Measurements from ENCODE around the gene PRR15L.
"Not testable (repeated sequence)": the region's sequence is repeated elsewhere in the genome, so short reads cannot be mapped to it uniquely, and the experiment has no call there.

The PRR15L gene

GRCh38 chr17:47945529-47946508, 11.9 kb downstream of the PRR15L start:
- Mint-ChIP-seq H3K36me3 (peaks cover 27 to 68% of the 10 kb centered on the region in 2 donors), H3K4me3 (no peak overlapping the region), H3K27me3 (no peaks in the 10 kb centered on the region), H3K27ac (peak overlapping the region; percentile 20), H3K9me3 (peaks cover 4% of the 10 kb centered on the region in 2 donors), H3K4me1 (peaks cover 50 to 75% of the 10 kb centered on the region in 2 donors)
- ATAC-seq (replicated peaks), result no peak
- DNase-seq, result no peak

- H3K4me3 Mint-ChIP-seq, result no peak overlapping the region
Measured at GRCh38 chr17:47945080-47945479, 12.6 kb downstream of the PRR15L start.

GRCh38 chr17:47942568-47942967, 15.1 kb downstream of the PRR15L start:
- ATAC-seq (replicated peaks) (no peak), DNase-seq (no peak)
- H3K4me3 Mint-ChIP-seq, result peak overlapping the region; percentile 91 to 93
- no peaks in the 10 kb centered on the region for H3K27me3 Mint-ChIP-seq
- H3K9me3 Mint-ChIP-seq, result peaks cover 5% of the 10 kb centered on the region in 2 donors
- peaks cover 44 to 72% of the 10 kb centered on the region in 2 donors for H3K4me1 Mint-ChIP-seq
- H3K36me3 Mint-ChIP-seq, result peaks cover 26 to 45% of the 10 kb centered on the region in 2 donors
- no peak overlapping the region for H3K27ac Mint-ChIP-seq

More at GRCh38 chr17:47945080-47945479, 12.6 kb downstream of the PRR15L start:
- Mint-ChIP-seq H3K27me3 (no peaks in the 10 kb centered on the region), H3K4me1 (peaks cover 54 to 81% of the 10 kb centered on the region in 2 donors), H3K27ac (peak overlapping the region; percentile 11), H3K36me3 (peaks cover 28 to 65% of the 10 kb centered on the region in 2 donors), H3K9me3 (peaks cover 5% of the 10 kb centered on the region in 2 donors)
- ATAC-seq (replicated peaks) (no peak), DNase-seq (no peak)

GRCh38 chr17:47942096-47942510, 15.6 kb downstream of the PRR15L start:
- H3K4me3 Mint-ChIP-seq, result peak overlapping the region; percentile 91 to 93
- H3K27ac Mint-ChIP-seq, result peak overlapping the region; percentile 96
- H3K9me3 Mint-ChIP-seq, result peaks cover 5% of the 10 kb centered on the region in 2 donors
- ATAC-seq (replicated peaks) (no peak), DNase-seq (no peak)
- peaks cover 26 to 41% of the 10 kb centered on the region in 2 donors for H3K36me3 Mint-ChIP-seq
- no peaks in the 10 kb centered on the region for H3K27me3 Mint-ChIP-seq
- H3K4me1 Mint-ChIP-seq, result peaks cover 44 to 70% of the 10 kb centered on the region in 2 donors

- Mint-ChIP-seq H3K27ac (peak within 1 kb of the TSS; percentile 96), H3K27me3 (no peaks in the 10 kb centered on the region), H3K4me3 (peak within 1 kb of the TSS; percentile 91 to 93), H3K4me1 (peaks cover 49 to 64% of the 10 kb centered on the region in 2 donors), H3K36me3 (peaks cover 21 to 40% of the 10 kb centered on the region in 2 donors), H3K9me3 (peaks cover 5% of the 10 kb centered on the region in 2 donors)
- ATAC-seq (replicated peaks) (peak; percentile 97 to 98), DNase-seq (peak; percentile 95)
Measured at GRCh38 chr17:47941246-47942095, 16.2 kb downstream of the PRR15L start, which contains the start of gene PNPO. Gene PNPO (plus strand): TSS chr17:47941571. CDS start chr17:47941676, 105 bp downstream.

- Mint-ChIP-seq H3K9me3 (peaks cover 5% of the 10 kb centered on the region in 2 donors), H3K27ac (no peak overlapping the region)
- ATAC-seq (replicated peaks), result no peak
Measured at GRCh38 chr17:47937941-47938340, 19.7 kb downstream of the PRR15L start.

GRCh38 chr17:47935961-47936360, 21.7 kb downstream of the PRR15L start:
- no peak overlapping the region for H3K4me3 Mint-ChIP-seq
- H3K36me3 Mint-ChIP-seq, result peaks cover 16 to 26% of the 10 kb centered on the region in 2 donors
- DNase-seq, result no peak
- H3K9me3 Mint-ChIP-seq, result peaks cover 2 to 3% of the 10 kb centered on the region in 2 donors
- H3K4me1 Mint-ChIP-seq, result peaks cover 22 to 31% of the 10 kb centered on the region in 2 donors
- ATAC-seq (replicated peaks), result no peak
- no peak overlapping the region for H3K27ac Mint-ChIP-seq
- H3K27me3 Mint-ChIP-seq, result no peaks in the 10 kb centered on the region

More at GRCh38 chr17:47937941-47938340, 19.7 kb downstream of the PRR15L start:
- H3K4me1 Mint-ChIP-seq, result peaks cover 31 to 45% of the 10 kb centered on the region in 2 donors
- H3K4me3 Mint-ChIP-seq, result no peak overlapping the region
- no peaks in the 10 kb centered on the region for H3K27me3 Mint-ChIP-seq
- H3K36me3 Mint-ChIP-seq, result peaks cover 17 to 26% of the 10 kb centered on the region in 2 donors
- DNase-seq, result no peak

GRCh38 chr17:47935468-47935867, 22.2 kb downstream of the PRR15L start:
- Mint-ChIP-seq H3K36me3 (peaks cover 14 to 23% of the 10 kb centered on the region in 2 donors), H3K4me1 (peaks cover 19 to 26% of the 10 kb centered on the region in 2 donors)
- not testable (repeated sequence) for H3K9me3 Mint-ChIP-seq; ATAC-seq (replicated peaks); H3K4me3 Mint-ChIP-seq; DNase-seq; H3K27me3 Mint-ChIP-seq; H3K27ac Mint-ChIP-seq

- peaks cover 14 to 23% of the 10 kb centered on the region in 2 donors for H3K36me3 Mint-ChIP-seq
- peak overlapping the region; percentile 75 for H3K27ac Mint-ChIP-seq
- DNase-seq (no peak), ATAC-seq (replicated peaks) (no peak)
- peaks cover 13 to 20% of the 10 kb centered on the region in 2 donors for H3K4me1 Mint-ChIP-seq
- no peaks in the 10 kb centered on the region for H3K9me3 Mint-ChIP-seq
- no peaks in the 10 kb centered on the region for H3K27me3 Mint-ChIP-seq
- H3K4me3 Mint-ChIP-seq, result no peak overlapping the region
Measured at GRCh38 chr17:47934856-47935255, 22.8 kb downstream of the PRR15L start.

GRCh38 chr17:47931848-47932247, 25.8 kb downstream of the PRR15L start:
- Mint-ChIP-seq H3K4me3 (no peak overlapping the region), H3K4me1 (peaks cover 12 to 13% of the 10 kb centered on the region in 2 donors), H3K27ac (peak overlapping the region; percentile 9), H3K9me3 (no peaks in the 10 kb centered on the region), H3K27me3 (no peaks in the 10 kb centered on the region), H3K36me3 (peaks cover 22 to 39% of the 10 kb centered on the region in 2 donors)
- DNase-seq (no peak), ATAC-seq (replicated peaks) (no peak)

- ATAC-seq (replicated peaks), result no peak
- Mint-ChIP-seq H3K9me3 (no peaks in the 10 kb centered on the region), H3K27ac (no peak overlapping the region), H3K27me3 (no peaks in the 10 kb centered on the region), H3K4me3 (no peak overlapping the region), H3K4me1 (peaks cover 5 to 8% of the 10 kb centered on the region in 2 donors), H3K36me3 (peaks cover 27 to 42% of the 10 kb centered on the region in 2 donors)
- DNase-seq, result no peak
Measured at GRCh38 chr17:47929218-47930000, 28.3 kb downstream of the PRR15L start.

GRCh38 chr17:47928415-47928814, 29.3 kb downstream of the PRR15L start:
- Mint-ChIP-seq H3K9me3 (no peaks in the 10 kb centered on the region), H3K27me3 (no peaks in the 10 kb centered on the region), H3K4me3 (no peak overlapping the region), H3K4me1 (peaks cover 5 to 7% of the 10 kb centered on the region in 2 donors), H3K27ac (no peak overlapping the region), H3K36me3 (peaks cover 31 to 45% of the 10 kb centered on the region in 2 donors)
- ATAC-seq (replicated peaks), result no peak
- DNase-seq, result no peak

- Mint-ChIP-seq H3K27me3 (no peaks in the 10 kb centered on the region), H3K4me3 (no peak overlapping the region), H3K36me3 (peaks cover 32 to 44% of the 10 kb centered on the region in 2 donors), H3K27ac (no peak overlapping the region), H3K4me1 (peaks cover 2 to 4% of the 10 kb centered on the region in 2 donors), H3K9me3 (no peaks in the 10 kb centered on the region)
- ATAC-seq (replicated peaks), result no peak
- no peak for DNase-seq
Measured at GRCh38 chr17:47927821-47928400, 29.8 kb downstream of the PRR15L start.

Data from stimulated activated naive B cell treated with anti-CD40 and anti-IgM and Interleukin-4, amounts not matched to agents 10 μg/mL and 1 μg/mL and 100 μg/mL, for 72 hours (primary cell).